ENCODE data around the gene RAG2.

The RAG2 gene

DNA sequence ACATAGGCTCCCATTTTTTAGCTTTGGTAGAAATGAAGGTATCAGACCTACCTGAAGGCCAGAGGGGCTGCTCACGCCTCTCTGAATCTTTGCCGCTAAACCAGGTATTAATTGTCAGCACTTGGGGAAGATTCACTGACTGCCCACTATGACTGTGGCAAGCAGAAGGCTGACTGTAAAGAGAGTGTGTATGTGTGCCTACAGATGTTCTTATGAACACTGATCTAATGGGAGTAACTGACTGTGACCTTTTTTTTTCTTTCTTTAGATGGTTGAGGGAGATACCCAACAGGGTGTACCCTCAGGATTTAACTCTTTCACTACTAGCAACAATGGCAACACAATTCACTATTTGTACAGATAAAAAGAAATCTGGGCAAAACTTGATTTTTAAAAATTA is at the start of gene RAG2:
Gene RAG2 (minus strand): TSS at position 186 of the 400 bp plus-strand sequence. CDS start 4,068 bp downstream, outside the sequence.
- DNase-seq, result no peak

DNA sequence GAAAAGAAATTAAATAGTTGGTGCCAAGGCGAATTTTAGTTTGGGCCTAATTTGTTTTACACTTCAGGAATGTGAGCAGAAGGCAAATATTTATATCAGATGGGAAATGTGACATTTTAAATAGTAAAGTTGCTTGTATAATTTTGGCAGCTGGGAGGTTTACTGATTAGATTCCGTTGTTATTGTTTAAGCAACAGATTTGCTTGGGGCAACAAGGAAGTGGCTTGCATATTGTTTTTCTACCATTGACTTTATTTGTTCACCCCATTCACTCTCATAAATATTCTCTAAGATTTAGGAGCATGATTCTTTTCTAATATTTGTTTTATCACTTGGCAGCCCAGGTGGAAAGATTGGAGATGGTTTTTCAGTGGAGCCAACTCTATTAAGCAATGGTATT is 40.5 kb upstream of the RAG2 start:
- DNase-seq, result no peak

DNA sequence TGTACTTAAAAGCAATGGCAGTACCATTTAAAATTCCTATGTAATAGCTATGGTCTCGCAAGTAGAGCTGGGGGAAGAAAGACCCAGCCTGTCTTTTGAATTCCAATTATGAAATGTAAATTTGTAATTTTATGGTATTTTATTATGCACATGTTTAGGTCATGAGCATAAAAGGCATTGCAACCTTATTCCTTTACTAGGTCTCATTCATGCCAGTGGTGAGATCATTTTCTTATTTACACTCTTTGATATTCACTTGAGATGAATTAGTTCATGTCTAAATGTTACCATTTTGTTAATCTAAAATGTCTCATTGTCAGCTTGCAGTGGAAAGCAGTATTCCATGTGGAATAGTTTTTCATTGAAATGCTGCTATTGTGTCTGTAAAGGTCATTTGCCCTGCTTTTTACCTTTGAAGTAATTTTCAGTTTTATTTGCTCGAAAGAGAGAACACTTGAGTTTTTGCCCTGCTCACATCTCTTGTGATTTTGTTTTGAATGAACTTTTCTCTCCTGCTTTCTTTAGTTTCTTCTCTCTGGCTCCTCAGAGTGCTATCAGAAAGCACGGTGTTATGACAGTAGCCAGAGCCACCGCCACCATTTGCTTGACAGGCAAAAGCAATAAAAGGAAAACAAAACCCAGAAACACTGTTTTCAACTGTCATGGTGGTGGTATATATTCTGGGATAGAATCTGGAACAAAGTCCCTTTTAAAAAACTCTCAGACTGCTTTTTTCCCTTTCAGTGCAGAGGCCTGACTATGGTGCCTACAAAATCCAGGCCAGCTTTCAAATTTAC is 37.2 kb upstream of the RAG2 start:
- DNase-seq, result no peak

DNA sequence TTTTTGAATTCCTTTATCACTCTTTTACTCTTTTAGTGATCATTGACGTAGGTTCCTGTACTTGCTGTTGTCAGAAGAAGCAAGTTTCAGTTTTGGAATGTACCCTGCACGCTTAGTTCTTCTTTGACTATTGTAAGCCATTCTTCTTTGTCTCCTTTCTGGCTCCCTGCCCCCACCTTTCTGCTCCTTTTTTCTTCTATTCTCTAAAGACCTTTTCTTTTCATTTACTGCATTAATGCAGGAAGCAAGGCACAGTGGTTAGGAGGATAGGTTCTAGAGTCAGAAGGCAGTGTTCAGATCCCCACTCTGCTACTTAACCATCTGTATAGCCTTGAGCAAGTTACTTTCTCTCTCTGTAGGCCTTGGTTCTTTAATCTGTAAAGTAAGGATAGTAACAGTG is 33.7 kb upstream of the RAG2 start:
- DNase-seq, result no peak

DNA sequence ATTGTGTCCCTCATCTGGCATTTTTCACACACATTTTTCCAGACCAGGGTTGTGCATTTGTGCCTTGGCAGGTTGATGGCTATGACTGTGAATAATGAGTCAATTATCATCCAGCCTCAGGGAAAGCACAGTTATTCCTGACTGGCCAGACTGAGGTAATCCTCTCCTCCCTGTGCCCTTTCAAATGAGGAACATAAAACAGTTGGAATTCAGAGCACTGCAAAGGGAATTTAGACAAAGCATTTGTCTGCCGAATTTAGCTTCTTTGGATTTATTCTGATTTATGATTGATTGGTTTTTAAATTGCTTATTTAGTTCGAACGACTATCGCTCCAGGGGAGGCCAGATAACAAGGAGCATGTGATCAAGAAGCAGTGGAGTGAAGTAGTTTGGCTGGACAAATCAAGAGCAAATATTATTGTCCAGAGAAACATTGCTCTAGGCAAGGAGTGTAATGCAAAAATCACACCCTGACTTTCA is 30.8 kb upstream of the RAG2 start:
- no peak for DNase-seq

DNA sequence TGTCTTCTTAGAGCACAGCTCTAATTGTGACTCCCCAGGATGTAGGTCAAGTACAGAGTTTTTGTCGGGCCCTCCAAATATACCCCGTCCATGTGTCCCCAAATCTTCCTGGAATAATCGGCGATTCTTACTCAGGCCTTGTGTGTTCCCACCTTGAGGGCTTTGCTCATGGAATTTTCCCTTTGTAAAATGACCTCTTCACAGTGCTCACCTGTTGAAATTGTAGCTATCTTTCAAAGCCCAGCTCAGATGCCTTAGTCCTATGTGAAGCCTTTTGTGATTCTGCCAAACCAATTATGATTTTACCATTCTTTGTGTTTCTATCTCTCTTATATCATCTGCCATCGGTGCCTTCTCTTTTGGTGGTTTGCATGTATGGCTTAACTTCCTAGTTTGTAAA is 30.1 kb upstream of the RAG2 start:
- no peak for DNase-seq

DNA sequence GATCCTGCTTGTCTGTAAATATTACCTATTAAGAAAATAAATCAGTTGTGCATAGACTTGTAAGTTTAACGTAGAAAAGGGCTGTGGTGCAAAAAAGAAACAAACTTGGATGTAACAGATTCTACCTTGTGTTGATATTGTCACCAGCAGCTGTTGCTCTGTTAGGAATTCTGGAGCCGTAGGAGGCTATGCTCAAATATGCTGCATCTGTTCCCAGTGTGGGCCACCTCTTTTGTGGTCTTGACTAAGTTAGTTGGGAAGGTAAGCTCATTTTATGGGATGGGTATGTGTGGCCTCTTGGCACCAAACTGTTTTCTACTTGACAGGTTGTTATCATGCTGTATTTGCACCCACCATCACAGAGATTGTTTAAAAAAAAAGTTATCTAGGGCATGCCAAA is 29.4 kb upstream of the RAG2 start:
- no peak for DNase-seq

DNA sequence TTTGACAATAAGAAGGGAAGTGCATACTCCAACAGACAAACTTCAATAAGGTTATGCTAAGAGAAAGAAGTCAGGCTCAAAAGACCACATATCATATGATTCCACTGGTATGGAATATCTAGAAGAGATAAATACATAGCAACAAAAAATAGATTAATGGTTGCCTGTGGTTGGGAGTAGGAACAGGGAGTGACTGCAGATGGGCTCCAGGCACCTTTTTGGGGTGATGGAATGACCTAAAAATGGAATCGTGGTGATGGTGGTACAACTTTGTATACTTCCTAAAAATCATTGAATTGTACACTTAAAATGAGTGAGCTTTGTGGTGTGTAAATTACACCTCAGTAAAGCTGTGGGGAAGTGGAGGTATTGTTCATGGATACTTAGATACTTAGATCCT is 29.0 kb upstream of the RAG2 start:
- DNase-seq, result no peak

DNA sequence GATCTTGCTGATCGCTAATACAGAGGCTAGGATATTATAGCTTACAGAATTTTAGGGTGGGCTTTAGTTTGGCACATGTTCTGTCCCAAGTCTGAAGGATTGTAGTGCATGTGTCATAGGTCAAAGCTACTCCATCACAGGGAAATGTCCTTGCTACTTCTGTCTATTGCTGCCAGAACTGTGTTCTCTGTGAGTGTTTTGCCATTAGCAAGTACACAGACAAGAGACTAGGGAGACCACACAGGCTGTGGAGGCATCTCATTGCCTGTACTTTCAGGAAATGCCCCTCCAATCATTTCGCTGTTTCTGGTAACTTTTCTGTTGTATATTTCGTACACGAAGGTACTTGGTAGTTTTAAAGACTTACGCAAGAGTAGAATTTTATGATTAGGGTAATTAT is 25.5 kb upstream of the RAG2 start:
- no peak for DNase-seq

DNA sequence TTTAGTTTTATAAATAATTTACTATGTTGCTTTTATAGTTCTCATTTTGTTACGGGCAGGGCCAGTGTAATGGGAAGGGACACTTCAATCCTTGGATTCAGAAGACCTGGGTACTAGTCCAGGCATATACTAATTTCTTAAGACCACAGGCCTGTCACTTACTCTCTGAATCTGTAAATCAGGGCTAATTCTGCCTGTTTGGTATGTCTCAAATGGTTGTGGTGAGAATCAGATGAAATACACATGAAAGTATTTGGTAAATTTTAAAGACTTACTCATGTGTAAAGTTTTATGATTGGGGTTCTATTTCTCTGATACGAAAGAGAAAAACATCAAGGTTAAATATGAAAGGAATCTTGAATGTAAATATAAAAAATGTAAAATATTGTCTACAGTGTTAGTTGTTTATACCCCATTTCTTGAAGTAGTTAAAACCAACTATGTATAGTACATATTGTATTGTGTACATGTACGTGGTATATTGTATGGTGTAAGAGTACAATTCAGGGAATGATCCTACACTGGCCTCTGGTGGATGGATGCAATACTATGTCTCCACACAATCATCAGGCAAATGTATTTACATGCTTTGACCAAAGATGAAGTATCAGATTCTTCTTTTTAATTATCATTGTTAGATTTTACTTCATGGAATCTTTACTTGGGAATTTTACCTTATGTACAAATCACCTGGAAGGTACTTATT is 24.5 kb upstream of the RAG2 start:
- DNase-seq, result no peak

DNA sequence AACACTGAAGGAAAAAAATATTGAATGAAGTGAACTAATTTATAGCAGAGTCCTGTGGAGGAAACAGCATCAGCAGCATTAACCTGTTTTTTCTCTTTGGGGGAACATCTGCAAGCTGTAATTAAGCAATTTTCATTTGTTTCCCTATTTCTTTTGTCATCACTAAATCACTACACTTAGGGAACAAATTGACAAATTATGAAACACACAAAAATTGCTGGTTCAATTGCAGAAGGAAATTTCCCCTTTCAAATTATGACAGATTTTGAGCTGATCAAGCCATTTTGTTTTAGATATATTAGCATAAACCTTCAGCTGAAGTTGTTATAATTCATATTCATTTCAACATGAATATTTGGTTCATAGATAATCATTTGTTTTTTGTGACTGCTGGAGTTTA is 22.2 kb upstream of the RAG2 start:
- DNase-seq, result no peak

DNA sequence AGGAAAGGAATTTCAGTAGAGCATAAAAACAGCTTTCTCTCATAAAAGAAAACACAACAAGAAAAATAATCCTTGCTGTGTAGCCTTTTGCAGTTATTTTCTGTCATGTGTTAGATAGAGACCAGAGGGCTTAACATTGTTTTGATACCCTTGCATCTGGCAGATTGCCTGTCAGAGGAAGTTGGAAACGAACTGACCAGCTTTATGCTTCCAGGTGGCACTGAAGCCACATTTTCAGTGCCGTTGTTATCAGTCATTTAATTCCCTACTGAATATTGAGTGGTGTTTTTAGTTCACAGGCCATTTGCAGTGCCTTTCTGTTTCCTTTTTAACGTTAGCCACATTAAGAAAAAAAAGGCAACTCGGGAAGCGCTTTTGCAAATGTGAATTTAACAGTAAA is 21.5 kb upstream of the RAG2 start:
- DNase-seq, result no peak

DNA sequence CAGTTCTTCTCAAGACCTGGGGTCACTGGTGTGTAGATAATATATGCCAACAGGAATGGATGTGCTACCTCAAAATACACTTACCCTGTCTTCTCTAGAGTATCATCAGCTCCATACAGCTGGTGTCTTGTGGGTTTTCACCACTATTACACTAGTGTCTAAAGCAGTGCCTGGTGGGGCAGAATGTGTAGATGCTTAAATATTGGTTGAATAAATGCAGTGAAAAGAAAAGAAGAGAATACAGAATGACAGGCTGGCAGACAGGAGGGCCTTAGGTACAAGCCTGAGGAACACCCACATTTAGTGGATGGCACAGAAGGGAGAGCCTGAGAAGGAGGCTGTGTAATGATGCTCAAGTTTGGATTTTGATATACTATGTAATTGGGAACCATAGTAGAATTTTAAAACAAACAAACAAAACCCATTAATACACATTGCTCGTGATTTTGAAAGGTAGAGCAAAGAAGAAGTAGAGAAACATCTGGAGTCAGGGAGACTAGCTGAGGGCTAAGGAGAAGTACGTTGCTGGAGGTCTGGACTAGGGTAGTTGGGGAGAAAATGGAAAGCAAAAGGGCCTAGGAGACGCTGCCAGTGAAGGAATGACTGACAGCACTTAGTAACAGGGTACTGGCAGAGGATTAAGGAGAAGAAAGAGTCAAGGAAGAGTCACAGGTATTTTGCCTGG is 20.5 kb upstream of the RAG2 start:
- no peak for DNase-seq

DNA sequence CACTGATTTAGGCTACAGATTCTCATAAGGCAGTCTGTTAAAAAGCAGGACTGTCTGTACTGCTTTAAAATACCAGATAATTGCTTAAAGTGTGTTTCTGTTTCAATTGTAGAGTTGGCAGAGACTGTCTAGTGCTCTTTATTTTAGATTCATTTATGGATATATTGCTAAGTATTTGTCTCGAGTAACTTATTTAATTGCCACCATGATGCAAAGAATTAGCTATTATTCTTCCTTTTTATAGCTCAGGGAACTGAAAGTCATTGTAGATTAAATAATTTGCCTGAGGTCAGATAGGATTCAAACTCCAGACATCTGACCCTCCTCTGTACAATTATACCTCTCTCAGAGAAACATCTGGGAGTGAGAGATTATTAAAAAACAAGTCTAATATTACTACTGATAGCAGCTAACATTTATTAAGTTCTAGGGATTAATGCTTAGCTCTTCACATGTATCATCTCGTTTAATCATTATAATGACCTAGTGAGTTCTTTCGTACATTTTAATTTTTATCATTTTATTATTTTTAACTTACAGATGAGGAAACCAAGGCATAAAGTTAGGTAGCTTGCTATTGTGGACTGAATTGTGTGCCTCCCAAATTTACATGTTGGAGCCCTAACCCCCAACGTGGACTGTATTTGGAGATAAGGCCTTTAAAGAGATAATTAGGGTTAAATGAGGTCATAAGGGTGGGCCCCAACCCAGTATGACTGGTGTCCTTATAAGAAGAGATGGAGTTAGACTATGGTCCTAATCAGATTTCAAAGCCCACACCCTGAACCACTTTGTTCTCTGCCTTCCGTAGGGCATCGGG is 19.7 kb upstream of the RAG2 start:
- no peak for DNase-seq

DNA sequence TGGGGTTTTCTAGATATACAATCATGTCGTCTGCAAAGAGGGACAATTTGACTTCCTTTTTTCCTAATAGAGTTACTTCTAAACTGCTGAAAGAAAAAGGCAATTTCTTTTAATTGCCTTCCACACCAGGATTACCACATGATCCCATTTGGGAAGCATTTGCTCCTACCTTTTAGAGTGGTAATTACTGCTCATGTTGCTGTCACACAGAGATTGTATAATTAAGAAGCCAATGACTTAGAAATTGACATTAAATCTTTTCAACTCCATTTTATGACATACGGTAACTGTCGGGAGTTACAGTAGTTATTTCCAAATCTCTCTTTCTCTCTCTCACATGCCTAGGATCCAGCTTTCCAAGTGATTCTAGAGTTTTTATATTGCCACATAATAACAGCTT is 17.8 kb upstream of the RAG2 start:
- no peak for DNase-seq

DNA sequence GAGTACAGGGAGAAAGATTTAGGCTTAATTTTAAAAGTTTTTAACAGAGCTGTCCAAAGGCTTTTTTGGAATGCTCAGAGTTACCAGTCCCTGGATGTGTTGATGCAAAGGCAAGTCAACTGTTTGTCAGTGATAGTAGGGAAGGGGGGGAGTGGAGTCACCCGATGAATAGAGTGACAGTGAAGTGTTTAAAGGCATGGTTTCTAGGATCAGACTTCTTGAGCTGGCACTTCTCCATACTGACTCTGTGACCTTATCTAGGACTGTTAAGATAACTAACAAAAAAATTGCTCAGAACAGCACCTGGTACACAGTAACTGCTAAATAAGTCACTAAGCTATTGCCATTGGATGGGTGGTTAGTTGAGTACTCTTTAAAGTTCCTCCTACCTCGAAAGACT is 11.3 kb upstream of the RAG2 start:
- no peak for DNase-seq

DNA sequence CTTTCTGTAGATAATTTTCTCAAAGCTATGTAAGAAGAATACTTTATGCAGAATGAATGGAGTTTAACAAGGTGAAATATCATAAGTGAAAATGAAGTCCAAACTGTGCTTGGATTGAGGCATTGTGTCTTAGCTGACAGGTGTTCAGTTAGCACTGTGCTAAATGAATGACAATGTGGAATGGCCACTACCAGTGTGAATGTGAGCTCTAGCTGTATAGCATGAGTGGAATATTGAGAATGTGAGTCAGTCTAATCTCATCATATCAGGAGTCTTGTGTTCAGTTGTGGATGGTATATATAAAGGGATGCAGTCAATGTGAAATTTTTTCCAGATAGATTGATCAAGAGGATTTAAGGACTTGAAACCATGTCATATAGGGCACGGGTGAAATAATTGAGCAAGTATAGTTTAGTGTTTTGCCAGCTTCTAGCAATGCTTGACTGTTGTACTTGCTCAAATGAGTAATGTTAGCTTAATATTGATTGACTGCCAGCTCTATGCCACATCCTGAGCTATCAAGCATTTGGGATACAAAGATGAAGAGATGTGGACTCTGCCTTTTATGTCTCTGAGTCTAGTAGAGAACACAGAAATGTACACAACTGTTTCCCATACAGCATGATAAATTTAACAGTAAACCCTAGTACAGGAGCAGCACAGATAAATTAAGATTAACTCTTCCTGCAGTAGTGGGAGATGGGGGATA is 10.6 kb upstream of the RAG2 start:
- DNase-seq, result no peak

DNA sequence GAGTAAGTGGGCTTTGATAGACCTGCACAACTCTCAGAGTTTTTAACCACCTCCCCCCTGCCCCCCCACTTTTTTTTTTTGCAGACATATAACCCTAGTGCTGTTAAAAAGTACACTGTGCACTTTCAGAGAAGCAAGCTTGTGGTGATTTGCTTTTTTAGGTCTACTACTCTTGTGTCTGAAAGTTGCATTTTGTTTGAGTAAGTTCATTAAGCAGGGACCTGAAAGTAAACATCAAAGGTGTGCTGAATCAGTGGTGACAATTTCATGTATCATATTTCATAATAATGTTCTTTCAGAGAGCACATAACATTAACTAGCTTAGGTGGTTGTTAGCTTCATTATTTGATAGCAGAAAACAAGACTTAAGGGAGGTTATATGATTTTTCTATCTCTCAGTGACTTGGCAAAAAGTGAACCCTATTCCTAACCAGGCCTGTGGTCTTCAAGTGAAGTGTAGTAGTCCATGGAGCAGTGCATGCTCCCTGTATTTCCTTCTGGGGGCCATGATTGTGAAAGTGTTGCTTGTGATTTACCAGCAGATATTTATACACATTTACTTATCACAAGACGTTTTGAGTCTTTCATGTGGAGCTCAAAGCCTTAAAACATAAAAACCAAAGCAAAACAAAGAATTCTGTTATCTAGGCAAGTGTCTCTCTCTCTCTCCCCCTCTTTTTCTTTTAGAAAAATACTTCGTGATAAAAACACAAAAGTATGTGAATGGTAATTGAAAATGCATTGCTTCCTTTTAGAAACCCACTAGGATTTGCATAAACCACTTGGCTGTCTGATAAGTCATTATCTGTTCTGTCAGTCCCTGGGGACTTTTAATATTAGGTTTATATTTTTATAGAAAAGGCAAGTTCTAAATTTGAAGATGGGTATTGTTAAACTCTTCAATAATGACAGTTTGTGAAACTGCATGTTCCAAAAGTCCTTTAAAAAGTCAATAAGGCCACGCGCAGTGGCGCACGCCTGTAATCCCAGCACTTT is 7.5 kb upstream of the RAG2 start:
- DNase-seq, result no peak

DNA sequence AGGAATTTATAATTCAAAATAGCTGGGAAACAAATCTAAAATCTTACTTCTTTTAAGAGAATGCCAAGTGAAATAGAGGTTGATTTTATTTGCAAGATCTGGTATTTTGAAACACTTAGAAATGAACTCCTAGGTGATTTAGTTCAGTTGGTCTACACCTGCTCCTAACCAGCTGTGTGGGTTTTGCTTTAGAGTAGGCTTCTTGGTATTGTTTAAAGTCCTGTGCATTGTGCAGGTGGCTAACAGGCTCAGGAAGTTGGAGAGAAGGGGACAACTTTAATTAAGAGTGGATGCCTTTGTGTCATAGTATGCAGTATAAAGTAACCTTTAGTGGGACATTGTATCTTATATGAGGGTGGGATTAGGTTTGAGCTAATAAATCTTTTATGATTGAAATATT is 4.1 kb upstream of the RAG2 start:
- DNase-seq, result no peak

DNA sequence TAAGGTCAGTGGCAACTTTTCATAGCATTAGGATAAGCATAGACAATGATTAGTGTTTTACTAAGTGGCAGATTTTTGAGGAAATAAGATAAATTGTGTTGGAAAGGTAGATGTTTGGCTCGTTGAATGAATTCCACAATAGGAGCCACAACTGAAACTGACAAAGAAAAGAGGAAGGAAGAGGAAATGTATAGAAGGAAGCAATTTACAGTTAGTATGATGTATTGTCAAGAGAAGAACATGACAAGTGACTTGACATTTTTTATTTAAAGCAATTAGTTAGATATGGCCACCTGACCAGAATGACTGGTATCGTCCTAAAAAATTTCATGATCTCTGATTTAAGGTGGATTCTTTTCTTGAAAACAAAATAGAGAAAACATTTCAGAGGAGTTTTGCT is 3.1 kb upstream of the RAG2 start:
- no peak for DNase-seq

DNA sequence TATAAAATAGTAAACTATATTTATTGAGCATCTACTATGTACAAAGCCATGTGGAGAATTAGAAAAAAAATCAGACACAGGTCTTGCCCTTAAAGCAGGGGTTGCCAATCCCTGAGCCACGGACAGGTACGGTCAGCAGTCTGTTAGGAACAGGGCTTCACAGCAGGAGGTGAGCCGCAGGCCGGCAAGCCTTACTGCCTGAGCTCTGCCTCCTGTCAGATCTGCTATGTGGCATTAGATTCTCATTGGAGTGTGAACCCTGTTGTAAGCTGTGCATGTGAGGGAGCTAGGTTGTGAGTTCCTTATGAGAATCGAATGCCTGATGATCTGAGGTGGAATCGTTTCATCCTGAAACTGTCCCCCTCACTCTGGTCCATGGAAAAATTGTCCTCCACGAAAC is 2.1 kb upstream of the RAG2 start:
- DNase-seq, result no peak

All from NCI-H1436 treated with DMSO at 0.1 percent for 48 hours (cell line).